ES-I3 (cell line): Measurements from ENCODE around the gene ECE1.

Experiments used
- H3K36me3 ChIP-seq: 2 replicates; pipeline ENCODE4 v1.6.1; 2013; ENCODE audit warnings: mild to moderate bottlenecking, low read length, control low read depth, moderate library complexity; ENCODE audit not compliant: insufficient read depth
- H3K4me1 ChIP-seq: 2 replicates; pipeline ENCODE4 v1.6.1; 2013; ENCODE audit warnings: mild to moderate bottlenecking, control low read depth, low read length; ENCODE audit not compliant: insufficient read depth
- H3K9ac ChIP-seq: 2 replicates; pipeline ENCODE4 v1.6.1; 2013; ENCODE audit warnings: low read depth, mild to moderate bottlenecking, low read length, moderate library complexity
- H3K9me3 ChIP-seq: 2 replicates; pipeline ENCODE4 v1.6.1; 2013; ENCODE audit warnings: mild to moderate bottlenecking, low read length, moderate library complexity; ENCODE audit not compliant: control insufficient read depth, insufficient read depth

The ECE1 gene

GRCh38 chr1:21319447-21320407, 29.5 kb upstream of the ECE1 start:
- no peaks in the 10 kb centered on the region for H3K9me3 ChIP-seq
- H3K36me3 ChIP-seq: no peaks in the 10 kb centered on the region
- H3K4me1 ChIP-seq: peaks cover 70% of the 10 kb centered on the region
- H3K9ac ChIP-seq: no peak overlapping the region

- Histone ChIP-seq H3K9me3 (no peaks in the 10 kb centered on the region), H3K36me3 (no peaks in the 10 kb centered on the region), H3K9ac (no peak overlapping the region), H3K4me1 (peaks cover 69% of the 10 kb centered on the region)
These were observed 28.5 kb upstream of the ECE1 start for GRCh38 chr1:21318714-21319159.

GRCh38 chr1:21318057-21318713, 27.9 kb upstream of the ECE1 start:
- Histone ChIP-seq H3K9ac (no peak overlapping the region), H3K36me3 (no peaks in the 10 kb centered on the region), H3K4me1 (peaks cover 69% of the 10 kb centered on the region), H3K9me3 (no peaks in the 10 kb centered on the region)

GRCh38 chr1:21317690-21318043, 27.4 kb upstream of the ECE1 start:
- Histone ChIP-seq H3K36me3 (no peaks in the 10 kb centered on the region), H3K9ac (no peak overlapping the region), H3K4me1 (peaks cover 69% of the 10 kb centered on the region), H3K9me3 (no peaks in the 10 kb centered on the region)

- Histone ChIP-seq H3K9ac (no peak overlapping the region), H3K4me1 (peaks cover 66% of the 10 kb centered on the region), H3K9me3 (no peaks in the 10 kb centered on the region), H3K36me3 (no peaks in the 10 kb centered on the region)
These were observed 26.9 kb upstream of the ECE1 start for GRCh38 chr1:21317035-21317689.

GRCh38 chr1:21314743-21315396, 24.6 kb upstream of the ECE1 start:
- Histone ChIP-seq H3K4me1 (peaks cover 56% of the 10 kb centered on the region), H3K9ac (no peak overlapping the region)

GRCh38 chr1:21313886-21314721, 23.8 kb upstream of the ECE1 start:
- H3K4me1 ChIP-seq: peaks cover 50% of the 10 kb centered on the region
- no peak overlapping the region for H3K9ac ChIP-seq
- H3K36me3 ChIP-seq: no peaks in the 10 kb centered on the region
- H3K9me3 ChIP-seq: no peaks in the 10 kb centered on the region

More at GRCh38 chr1:21314743-21315396, 24.6 kb upstream of the ECE1 start:
- H3K36me3 ChIP-seq: no peaks in the 10 kb centered on the region
- no peaks in the 10 kb centered on the region for H3K9me3 ChIP-seq

GRCh38 chr1:21313203-21313885, 23.1 kb upstream of the ECE1 start:
- Histone ChIP-seq H3K9ac (no peak overlapping the region), H3K9me3 (no peaks in the 10 kb centered on the region), H3K36me3 (no peaks in the 10 kb centered on the region), H3K4me1 (peaks cover 50% of the 10 kb centered on the region)

GRCh38 chr1:21312407-21312992, 22.2 kb upstream of the ECE1 start:
- H3K9ac ChIP-seq: no peak overlapping the region
- peaks cover 52% of the 10 kb centered on the region for H3K4me1 ChIP-seq
- H3K9me3 ChIP-seq: no peaks in the 10 kb centered on the region

GRCh38 chr1:21311016-21311415, 20.8 kb upstream of the ECE1 start:
- Histone ChIP-seq H3K36me3 (no peaks in the 10 kb centered on the region), H3K9ac (no peak overlapping the region), H3K9me3 (no peaks in the 10 kb centered on the region), H3K4me1 (peaks cover 53% of the 10 kb centered on the region)

More at GRCh38 chr1:21312407-21312992, 22.2 kb upstream of the ECE1 start:
- H3K36me3 ChIP-seq: no peaks in the 10 kb centered on the region

- Histone ChIP-seq H3K36me3 (no peaks in the 10 kb centered on the region), H3K4me1 (peaks cover 41% of the 10 kb centered on the region), H3K9me3 (no peaks in the 10 kb centered on the region), H3K9ac (no peak overlapping the region)
These were observed 18.8 kb upstream of the ECE1 start for GRCh38 chr1:21308847-21309652.

- H3K9me3 ChIP-seq: no peaks in the 10 kb centered on the region
- H3K36me3 ChIP-seq: no peaks in the 10 kb centered on the region
- no peak overlapping the region for H3K9ac ChIP-seq
- peaks cover 39% of the 10 kb centered on the region for H3K4me1 ChIP-seq
These were observed 18.1 kb upstream of the ECE1 start for GRCh38 chr1:21308330-21308729.
